ENCODE results near the gene GPC6.

Gene GPC6

DNA sequence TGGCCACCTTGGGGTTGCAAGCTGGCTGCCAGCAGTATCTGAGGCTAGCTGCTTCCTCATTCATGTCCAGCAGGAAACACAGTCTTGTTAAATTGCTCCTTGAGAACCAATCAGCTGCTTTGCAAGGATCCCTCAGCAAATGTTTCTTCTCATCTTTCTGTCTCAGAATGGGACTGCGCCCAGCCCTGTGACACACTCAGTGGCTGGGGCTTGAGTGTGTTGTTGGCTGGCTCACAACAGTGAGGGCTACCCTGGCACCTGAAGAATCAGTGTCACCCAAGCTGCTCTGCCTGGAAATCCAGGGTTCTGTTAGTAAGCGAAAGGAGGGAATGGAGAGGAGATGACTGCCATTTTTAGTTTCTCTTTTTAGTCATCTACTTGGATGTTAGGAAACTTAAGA is 935.7 kb downstream of the GPC6 start:
- H3K27ac ChIP-seq (ENCODE audit: extremely low read depth, low read depth, low read length): no peak overlapping the region
- H3K4me1 ChIP-seq (ENCODE audit: control insufficient read depth, insufficient read depth, low read length): no peaks in the 10 kb centered on the region
- TF ChIP-seq ZNF777 (tag by site-specific recombination; IDR thresholded peaks at IDR 0.05; ENCODE audit: borderline replicate concordance): no peak
- TF ChIP-seq PRDM1 (tag by site-specific recombination; IDR thresholded peaks at IDR 0.05): no peak
- no peak for TF ChIP-seq HOXC10 (CRISPR knock-in tag; IDR thresholded peaks at IDR 0.05)
- TF ChIP-seq, protein P1, sequence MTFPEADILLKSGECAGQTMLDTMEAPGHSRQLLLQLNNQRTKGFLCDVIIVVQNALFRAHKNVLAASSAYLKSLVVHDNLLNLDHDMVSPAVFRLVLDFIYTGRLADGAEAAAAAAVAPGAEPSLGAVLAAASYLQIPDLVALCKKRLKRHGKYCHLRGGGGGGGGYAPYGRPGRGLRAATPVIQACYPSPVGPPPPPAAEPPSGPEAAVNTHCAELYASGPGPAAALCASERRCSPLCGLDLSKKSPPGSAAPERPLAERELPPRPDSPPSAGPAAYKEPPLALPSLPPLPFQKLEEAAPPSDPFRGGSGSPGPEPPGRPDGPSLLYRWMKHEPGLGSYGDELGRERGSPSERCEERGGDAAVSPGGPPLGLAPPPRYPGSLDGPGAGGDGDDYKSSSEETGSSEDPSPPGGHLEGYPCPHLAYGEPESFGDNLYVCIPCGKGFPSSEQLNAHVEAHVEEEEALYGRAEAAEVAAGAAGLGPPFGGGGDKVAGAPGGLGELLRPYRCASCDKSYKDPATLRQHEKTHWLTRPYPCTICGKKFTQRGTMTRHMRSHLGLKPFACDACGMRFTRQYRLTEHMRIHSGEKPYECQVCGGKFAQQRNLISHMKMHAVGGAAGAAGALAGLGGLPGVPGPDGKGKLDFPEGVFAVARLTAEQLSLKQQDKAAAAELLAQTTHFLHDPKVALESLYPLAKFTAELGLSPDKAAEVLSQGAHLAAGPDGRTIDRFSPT (tag by site-specific recombination; IDR thresholded peaks at IDR 0.05): no peak
- TF ChIP-seq ZNF394 (tag by site-specific recombination; IDR thresholded peaks at IDR 0.05; ENCODE audit: borderline replicate concordance): no peak
- TF ChIP-seq, protein P2, sequence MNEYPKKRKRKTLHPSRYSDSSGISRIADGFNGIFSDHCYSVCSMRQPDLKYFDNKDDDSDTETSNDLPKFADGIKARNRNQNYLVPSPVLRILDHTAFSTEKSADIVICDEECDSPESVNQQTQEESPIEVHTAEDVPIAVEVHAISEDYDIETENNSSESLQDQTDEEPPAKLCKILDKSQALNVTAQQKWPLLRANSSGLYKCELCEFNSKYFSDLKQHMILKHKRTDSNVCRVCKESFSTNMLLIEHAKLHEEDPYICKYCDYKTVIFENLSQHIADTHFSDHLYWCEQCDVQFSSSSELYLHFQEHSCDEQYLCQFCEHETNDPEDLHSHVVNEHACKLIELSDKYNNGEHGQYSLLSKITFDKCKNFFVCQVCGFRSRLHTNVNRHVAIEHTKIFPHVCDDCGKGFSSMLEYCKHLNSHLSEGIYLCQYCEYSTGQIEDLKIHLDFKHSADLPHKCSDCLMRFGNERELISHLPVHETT (tag by site-specific recombination; IDR thresholded peaks at IDR 0.05): no peak
- no peak for TF ChIP-seq OVOL3 (tag by site-specific recombination; IDR thresholded peaks at IDR 0.05)
- TF ChIP-seq ZNF248 (tag by site-specific recombination; IDR thresholded peaks at IDR 0.05): no peak
- TF ChIP-seq ZFP3 (tag by site-specific recombination; IDR thresholded peaks at IDR 0.05; ENCODE audit: low read depth): no peak
- TF ChIP-seq, protein P3, sequence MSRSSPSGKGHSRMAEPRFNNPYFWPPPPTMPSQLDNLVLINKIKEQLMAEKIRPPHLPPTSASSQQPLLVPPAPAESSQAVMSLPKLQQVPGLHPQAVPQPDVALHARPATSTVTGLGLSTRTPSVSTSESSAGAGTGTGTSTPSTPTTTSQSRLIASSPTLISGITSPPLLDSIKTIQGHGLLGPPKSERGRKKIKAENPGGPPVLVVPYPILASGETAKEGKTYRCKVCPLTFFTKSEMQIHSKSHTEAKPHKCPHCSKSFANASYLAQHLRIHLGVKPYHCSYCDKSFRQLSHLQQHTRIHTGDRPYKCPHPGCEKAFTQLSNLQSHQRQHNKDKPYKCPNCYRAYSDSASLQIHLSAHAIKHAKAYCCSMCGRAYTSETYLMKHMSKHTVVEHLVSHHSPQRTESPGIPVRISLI (tag by site-specific recombination; IDR thresholded peaks at IDR 0.05): no peak
- TF ChIP-seq ZSCAN16 (tag by site-specific recombination; IDR thresholded peaks at IDR 0.05): no peak
- TF ChIP-seq ZNF10 (tag by site-specific recombination; IDR thresholded peaks at IDR 0.05): no peak
- no peak for TF ChIP-seq ZNF324 (tag by site-specific recombination; IDR thresholded peaks at IDR 0.05)
- no peak for TF ChIP-seq ZNF510 (tag by site-specific recombination; IDR thresholded peaks at IDR 0.05; ENCODE audit: insufficient replicate concordance)
- no peak for TF ChIP-seq ZNF274 (IDR thresholded peaks at IDR 0.05; ENCODE audit: low read length)
- no peak for TF ChIP-seq ZNF274 (tag by site-specific recombination; IDR thresholded peaks at IDR 0.05; ENCODE audit: borderline replicate concordance)
- TF ChIP-seq, protein P4, sequence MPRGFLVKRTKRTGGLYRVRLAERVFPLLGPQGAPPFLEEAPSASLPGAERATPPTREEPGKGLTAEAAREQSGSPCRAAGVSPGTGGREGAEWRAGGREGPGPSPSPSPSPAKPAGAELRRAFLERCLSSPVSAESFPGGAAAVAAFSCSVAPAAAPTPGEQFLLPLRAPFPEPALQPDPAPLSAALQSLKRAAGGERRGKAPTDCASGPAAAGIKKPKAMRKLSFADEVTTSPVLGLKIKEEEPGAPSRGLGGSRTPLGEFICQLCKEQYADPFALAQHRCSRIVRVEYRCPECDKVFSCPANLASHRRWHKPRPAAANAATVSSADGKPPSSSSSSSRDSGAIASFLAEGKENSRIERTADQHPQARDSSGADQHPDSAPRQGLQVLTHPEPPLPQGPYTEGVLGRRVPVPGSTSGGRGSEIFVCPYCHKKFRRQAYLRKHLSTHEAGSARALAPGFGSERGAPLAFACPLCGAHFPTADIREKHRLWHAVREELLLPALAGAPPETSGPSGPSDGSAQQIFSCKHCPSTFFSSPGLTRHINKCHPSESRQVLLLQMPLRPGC (tag by site-specific recombination; IDR thresholded peaks at IDR 0.05): no peak
- TF ChIP-seq ZBTB1 (tag by site-specific recombination; IDR thresholded peaks at IDR 0.05): no peak
- TF ChIP-seq, protein P5, sequence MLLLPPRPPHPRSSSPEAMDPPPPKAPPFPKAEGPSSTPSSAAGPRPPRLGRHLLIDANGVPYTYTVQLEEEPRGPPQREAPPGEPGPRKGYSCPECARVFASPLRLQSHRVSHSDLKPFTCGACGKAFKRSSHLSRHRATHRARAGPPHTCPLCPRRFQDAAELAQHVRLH (tag by site-specific recombination; IDR thresholded peaks at IDR 0.05): no peak
- TF ChIP-seq GLI4 (tag by site-specific recombination; IDR thresholded peaks at IDR 0.05): no peak
- no peaks in the 10 kb centered on the region for H3K9me3 ChIP-seq (ENCODE audit: control insufficient read depth, insufficient read depth, low read depth, low read length)
- ChIA-PET CTCF (no interaction called here), POLR2A (no interaction called here)
- H3K4me3 ChIP-seq (ENCODE audit: low read depth, low read length): no peak overlapping the region
- H3K36me3 ChIP-seq (ENCODE audit: control insufficient read depth in 2 of 2, insufficient read depth in 1 of 2, low read length in 2 of 2): no peaks in the 10 kb centered on the region

DNA sequence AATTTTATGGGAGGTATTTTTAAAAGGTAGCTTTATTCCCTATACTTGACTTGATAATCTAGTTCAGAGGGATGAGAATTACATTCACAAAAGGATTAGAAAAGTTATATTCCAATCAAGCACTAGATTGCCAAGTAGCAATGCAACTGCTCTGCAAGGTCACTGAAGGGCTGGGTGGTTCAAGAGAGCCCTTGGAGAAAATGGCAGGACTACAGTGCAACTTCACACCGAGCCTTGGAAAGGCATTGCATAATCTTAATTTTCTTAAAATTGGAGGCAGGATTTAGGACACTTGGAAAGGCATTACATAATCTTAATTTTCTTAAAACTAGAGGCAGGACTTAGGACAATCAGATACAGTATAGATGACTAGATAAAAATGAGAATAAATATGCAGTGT is 936.9 kb downstream of the GPC6 start:
- Histone ChIP-seq H3K27ac (ENCODE audit: extremely low read depth, low read depth, low read length) (no peak overlapping the region), H3K36me3 (ENCODE audit: control insufficient read depth in 2 of 2, insufficient read depth in 1 of 2, low read length in 2 of 2) (no peaks in the 10 kb centered on the region), H3K9me3 (ENCODE audit: control insufficient read depth, insufficient read depth, low read depth, low read length) (no peaks in the 10 kb centered on the region), H3K4me1 (ENCODE audit: control insufficient read depth, insufficient read depth, low read length) (no peaks in the 10 kb centered on the region), H3K4me3 (ENCODE audit: low read depth, low read length) (no peak overlapping the region)
- TF ChIP-seq ZNF48 (tag by site-specific recombination; IDR thresholded peaks at IDR 0.05) (no peak), GLI4 (tag by site-specific recombination; IDR thresholded peaks at IDR 0.05) (no peak), ZBTB17 (tag by site-specific recombination; IDR thresholded peaks at IDR 0.05) (no peak), ZBTB8A (tag by site-specific recombination; IDR thresholded peaks at IDR 0.05) (no peak), ZNF404 (tag by site-specific recombination; IDR thresholded peaks at IDR 0.05) (no peak), ZNF354C (tag by site-specific recombination; IDR thresholded peaks at IDR 0.05; ENCODE audit: borderline replicate concordance, low read depth) (no peak)
- CTCF ChIA-PET: no interaction called here
- POLR2A ChIA-PET: no interaction called here
